Aorta (tissue), 5 donors: ENCODE results near the gene PHLPP1. TPM values are rescaled to one million over a fixed set of nuclear protein-coding genes. Genes with fewer than 3 reads are reported as not detected.

Experiments used
- ATAC-seq: fragments of 200-7000 bp; cut with Tn5 transposase; one replicate; pipeline ENCODE4 v1.9.1; 2022; ENCODE audit warnings: moderate library complexity; ENCODE audit not compliant: low FRiP score
- DNase-seq, 2 donors: peaks; one replicate each; pipeline ENCODE4 v3.0.0-alpha.2; 2020
- H3K27ac ChIP-seq, 2 donors: one replicate each; pipeline ENCODE4 v1.5.1; 2013; ENCODE audit warnings: low read length in 2 of 2, mild to moderate bottlenecking in 2 of 2, moderate library complexity in 2 of 2, control low read depth in 1 of 2, inconsistent platforms in 1 of 2, low read depth in 1 of 2
- H3K27me3 ChIP-seq, 2 donors: one replicate each; pipeline ENCODE4 v1.6.1; 2013; ENCODE audit warnings: control low read depth in 1 of 2, low read length in 1 of 2, mild to moderate bottlenecking in 1 of 2, moderate library complexity in 1 of 2; ENCODE audit not compliant: insufficient read depth in 2 of 2, control insufficient read depth in 1 of 2
- H3K36me3 ChIP-seq, 2 donors: one replicate each; pipeline ENCODE4 v1.6.1; 2013; ENCODE audit warnings: control low read depth in 1 of 2, low read length in 1 of 2, mild to moderate bottlenecking in 1 of 2; ENCODE audit not compliant: insufficient read depth in 2 of 2, control insufficient read depth in 1 of 2
- H3K4me1 ChIP-seq, 2 donors: one replicate each; pipeline ENCODE4 v1.6.1; 2013; ENCODE audit warnings: low read length in 2 of 2, control low read depth in 1 of 2, mild to moderate bottlenecking in 1 of 2, moderate library complexity in 1 of 2; ENCODE audit not compliant: insufficient read depth in 2 of 2, control insufficient read depth in 1 of 2
- H3K4me3 ChIP-seq, 2 donors: one replicate each; pipeline ENCODE4 v1.5.1; 2013; ENCODE audit warnings: low read length in 2 of 2, control low read depth in 1 of 2, mild to moderate bottlenecking in 1 of 2
- H3K9me3 ChIP-seq: one replicate; pipeline ENCODE4 v1.6.1; 2013; ENCODE audit warnings: mild to moderate bottlenecking, low read length; ENCODE audit not compliant: control insufficient read depth
- WGBS, 2 donors: extraction: QIAGEN DNeasy Blood & Tissue Kit; methylation state at CpG; one replicate each; pipeline ENCODE4 v1.1.7; 2013; 5-methylcytosine and 5-hydroxymethylcytosine counted together
- intact Hi-C, 2 donors: fragments of 100-400 bp; cut with DNase I; formaldehyde crosslinking; loops; one replicate each; pipeline versions ENCODE4 v1.14.2 to v1.15.0; 2022
- long read RNA-seq, 2 donors: library from polyadenylated mRNA; unstranded; transcript quantifications; one replicate each; pipeline ENCODE4 v2.0.0, GENCODE V29; 2020 to 2021
- polyA plus RNA-seq, 2 donors: library from polyadenylated mRNA; stranded (reverse); fragments of 200-250 nt; gene quantifications; one replicate each; pipeline ENCODE4 v1.2.3, GENCODE V29; 2013
- total RNA-seq, 2 donors: library from RNA; stranded (reverse); fragmentation: NEBNext Ultra II Directional; extraction: Animal tissue kit (Norgen Biotek cat#: 25700); gene quantifications; one replicate each; pipeline ENCODE4 v1.2.1, GENCODE V29; 2021
- donor health status: healthy with polysubstance abuse.
- donor health status: Bipolar disorder and iron deficiency.
- donor health status: DM: no; HTN: no; CAD: no.
- donor health status: DM: no; HTN: no; CAD: no.
- donor health status: DM: yes; HTN: yes; CAD: no.

PHLPP1 gene
- total RNA-seq (10 to 100 TPM; 14.2 to 16.5 TPM), polyA plus RNA-seq (1 to 10 TPM; 1.6 to 2.3 TPM)
- long read RNA-seq, donor 1, partial matches to known transcripts: 8 of 15 reads
- long read RNA-seq, donor 1, other reads (novel, unspliced or antisense): 7 of 15 reads
- long read RNA-seq, donor 2, full-length matches to known transcripts: 1 of 9 reads
- long read RNA-seq, donor 2, partial matches to known transcripts: 2 of 9 reads
- long read RNA-seq, donor 2, other reads (novel, unspliced or antisense): 6 of 9 reads

DNA sequence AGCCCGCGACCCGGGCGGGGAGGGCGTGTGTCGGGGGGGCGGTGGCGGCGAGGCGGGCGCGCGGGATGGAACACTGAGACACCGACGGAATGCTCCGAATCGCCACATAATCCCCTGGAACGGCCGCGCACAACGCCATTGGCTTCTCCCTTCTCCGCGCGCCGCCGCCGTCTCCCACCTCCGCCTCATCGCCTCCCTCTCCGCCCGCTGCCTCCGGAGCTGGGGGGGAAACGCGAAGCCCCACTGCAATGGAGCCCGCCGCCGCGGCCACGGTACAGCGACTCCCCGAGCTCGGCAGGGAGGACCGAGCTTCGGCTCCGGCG lies at the start of gene PHLPP1:
PHLPP1 (plus strand) TSS at position 106 of the 323 bp plus-strand sequence; CDS start at position 249, 143 bp downstream.
- Histone ChIP-seq H3K4me3 (peak within 1 kb of the TSS; percentile 75 to 94), H3K36me3 (no peaks in the 10 kb centered on the region), H3K27me3 (no peaks in the 10 kb centered on the region), H3K4me1 (no peaks in the 10 kb centered on the region), H3K27ac (peak within 1 kb of the TSS; percentile 71 to 99), H3K9me3 (no peaks in the 10 kb centered on the region)
- DNase-seq (no peak), ATAC-seq (no peak)
- intact Hi-C loops: loop anchor here (2.0 to 10.0 kb wide), 12 partner anchors 128 to 719 kb away; partner anchors contain the start of genes PIGN (in 1 of the 2) and RELCH (in 1 of the 2)
- WGBS, 2 donors: 1% methylated on average over 21 to 46 of the region's 46 CpGs

DNA sequence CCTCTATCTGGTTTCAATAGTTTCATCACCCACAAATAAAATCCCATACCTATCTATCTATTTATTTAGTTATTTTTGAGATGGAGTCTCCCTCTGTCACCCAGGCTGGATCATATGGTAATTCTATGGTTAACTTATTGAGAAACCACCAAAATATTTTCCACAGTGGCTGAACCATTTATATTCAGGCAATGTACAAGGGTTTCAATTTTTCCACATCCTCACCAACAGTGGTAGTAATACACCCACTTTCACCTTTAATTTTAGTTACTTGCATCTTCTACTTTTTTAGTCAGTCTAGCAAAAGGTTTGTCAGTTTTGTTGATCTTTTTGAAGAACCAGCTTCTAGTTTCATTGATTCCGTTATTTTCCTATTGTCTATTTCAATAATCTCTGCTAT lies 46.1 kb upstream of the PHLPP1 start:
- no peaks in the 10 kb centered on the region for H3K36me3 ChIP-seq
- H3K27me3 ChIP-seq: no peaks in the 10 kb centered on the region
- WGBS, 2 donors: 91 to 97% methylated on average over 1 of the region's 1 CpG
- DNase-seq: no peak
- H3K4me1 ChIP-seq: no peaks in the 10 kb centered on the region
- no peak overlapping the region for H3K27ac ChIP-seq
- intact Hi-C loops: no loop called here
- ATAC-seq: no peak
- no peaks in the 10 kb centered on the region for H3K9me3 ChIP-seq
- no peak overlapping the region for H3K4me3 ChIP-seq

DNA sequence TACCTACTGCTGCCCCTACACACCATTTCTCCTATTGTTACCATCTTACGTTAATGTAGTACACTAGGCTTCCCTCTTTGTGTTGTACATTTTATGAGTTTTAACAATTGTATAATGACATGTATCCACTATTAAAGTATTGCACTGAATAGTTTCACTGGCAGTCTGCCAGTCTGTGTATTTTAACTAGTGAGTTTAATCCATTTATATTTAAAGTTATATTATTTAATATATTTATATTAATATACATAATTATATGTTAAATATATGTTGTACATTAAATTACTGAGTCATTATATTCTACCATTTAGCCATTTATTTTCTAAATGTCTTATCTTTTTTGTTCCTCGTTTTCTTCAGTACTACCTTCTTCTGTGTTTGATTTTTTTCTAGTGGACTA lies 44.8 kb upstream of the PHLPP1 start:
- H3K9me3 ChIP-seq: no peaks in the 10 kb centered on the region
- no peaks in the 10 kb centered on the region for H3K36me3 ChIP-seq
- H3K27ac ChIP-seq: no peak overlapping the region
- no peak for DNase-seq
- ATAC-seq: no peak
- H3K4me3 ChIP-seq: no peak overlapping the region
- no peaks in the 10 kb centered on the region for H3K27me3 ChIP-seq
- no peaks in the 10 kb centered on the region for H3K4me1 ChIP-seq
- WGBS, 2 donors: 85% methylated on average over 2 of the region's 2 CpGs
- intact Hi-C loops: no loop called here

DNA sequence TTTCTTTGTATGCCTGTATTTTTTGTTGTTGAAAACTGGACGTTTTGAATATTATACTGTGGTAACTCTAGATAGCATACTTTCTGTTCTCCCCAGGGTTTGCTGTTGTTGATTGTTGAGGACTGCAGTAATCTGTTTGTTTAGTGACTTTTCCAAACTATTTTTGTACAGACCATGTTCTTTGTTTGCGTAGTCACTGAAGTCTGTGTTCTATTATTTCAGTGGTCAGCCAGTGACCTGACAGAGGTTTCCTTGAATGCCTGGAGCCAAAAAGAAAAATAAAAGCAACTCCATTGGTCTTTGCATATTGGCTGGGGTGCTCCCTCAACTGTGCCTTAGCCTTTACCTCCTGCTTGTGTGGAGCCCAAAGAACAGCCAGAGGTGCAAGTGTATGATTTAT lies 42.7 kb upstream of the PHLPP1 start:
- 1 to 4% methylated on average over 2 of the region's 2 CpGs for WGBS, 2 donors
- Histone ChIP-seq H3K4me3 (no peak overlapping the region), H3K9me3 (no peaks in the 10 kb centered on the region), H3K27me3 (no peaks in the 10 kb centered on the region), H3K36me3 (no peaks in the 10 kb centered on the region), H3K4me1 (no peaks in the 10 kb centered on the region), H3K27ac (peak overlapping the region in 1 of 2 donors; percentile 6)
- ATAC-seq (no peak), DNase-seq (no peak)
- intact Hi-C loops: no loop called here

DNA sequence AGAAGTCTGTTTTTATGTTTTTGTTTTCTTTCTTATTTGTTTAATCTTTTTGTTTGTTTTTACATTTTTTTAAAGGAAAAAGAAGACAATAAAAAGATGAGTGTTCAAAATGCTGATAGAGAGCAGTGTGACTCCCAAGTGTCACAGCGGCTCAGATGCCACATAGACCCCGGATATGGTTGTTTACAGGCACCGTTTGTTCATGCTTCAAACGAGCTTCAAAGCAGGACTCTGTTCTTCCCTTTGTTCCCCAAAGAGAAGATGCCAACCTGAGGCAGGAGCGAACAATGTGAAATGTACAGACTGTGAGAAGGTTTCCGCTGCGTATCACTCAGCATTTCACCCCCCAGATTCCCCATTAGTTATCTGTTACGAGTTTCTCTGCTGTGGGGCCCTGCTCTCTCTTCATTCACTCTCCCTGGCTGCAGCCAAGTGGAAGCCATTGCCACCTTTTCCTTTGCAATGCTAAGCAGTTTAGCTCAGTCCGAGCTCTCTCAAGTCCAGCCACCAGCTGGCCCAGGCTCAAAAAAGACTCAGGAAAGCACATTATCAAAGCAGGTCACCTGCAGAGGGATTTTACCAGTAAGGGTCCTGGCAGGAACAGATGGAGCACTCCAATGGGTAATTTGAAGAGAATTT lies 36.4 kb upstream of the PHLPP1 start:
- Histone ChIP-seq H3K9me3 (peaks cover 1% of the 10 kb centered on the region), H3K4me1 (no peaks in the 10 kb centered on the region), H3K27me3 (no peaks in the 10 kb centered on the region), H3K4me3 (no peak overlapping the region), H3K36me3 (no peaks in the 10 kb centered on the region), H3K27ac (no peak overlapping the region)
- ATAC-seq: no peak
- no peak for DNase-seq
- 71 to 73% methylated on average over 9 of the region's 9 CpGs for WGBS, 2 donors
- intact Hi-C loops: no loop called here

DNA sequence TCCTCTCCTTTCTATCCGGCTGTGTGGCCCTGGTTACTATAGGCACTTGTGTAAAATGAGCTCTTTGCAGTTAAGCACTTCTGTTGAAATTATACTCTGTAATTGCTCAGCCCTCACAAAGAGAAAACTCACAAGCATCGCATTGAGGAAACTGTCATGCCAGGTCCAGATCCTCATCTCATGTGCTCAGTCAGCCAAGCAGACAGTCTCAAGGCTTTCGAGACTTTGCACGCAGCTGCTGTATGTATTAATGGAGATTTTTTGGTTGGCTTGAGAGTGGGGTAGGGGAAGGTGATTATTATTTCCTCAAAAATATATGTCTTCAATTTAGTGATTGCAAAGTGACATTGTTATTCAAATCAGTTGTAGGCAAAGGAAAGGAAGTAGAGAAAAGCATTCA lies 33.0 kb upstream of the PHLPP1 start:
- DNase-seq: no peak
- ATAC-seq: no peak
- no peak overlapping the region for H3K27ac ChIP-seq
- H3K36me3 ChIP-seq: no peaks in the 10 kb centered on the region
- no peaks in the 10 kb centered on the region for H3K27me3 ChIP-seq
- intact Hi-C loops: no loop called here
- no peaks in the 10 kb centered on the region for H3K4me1 ChIP-seq
- peaks cover 3% of the 10 kb centered on the region for H3K9me3 ChIP-seq
- no peak overlapping the region for H3K4me3 ChIP-seq
- 67 to 68% methylated on average over 4 of the region's 4 CpGs for WGBS, 2 donors

DNA sequence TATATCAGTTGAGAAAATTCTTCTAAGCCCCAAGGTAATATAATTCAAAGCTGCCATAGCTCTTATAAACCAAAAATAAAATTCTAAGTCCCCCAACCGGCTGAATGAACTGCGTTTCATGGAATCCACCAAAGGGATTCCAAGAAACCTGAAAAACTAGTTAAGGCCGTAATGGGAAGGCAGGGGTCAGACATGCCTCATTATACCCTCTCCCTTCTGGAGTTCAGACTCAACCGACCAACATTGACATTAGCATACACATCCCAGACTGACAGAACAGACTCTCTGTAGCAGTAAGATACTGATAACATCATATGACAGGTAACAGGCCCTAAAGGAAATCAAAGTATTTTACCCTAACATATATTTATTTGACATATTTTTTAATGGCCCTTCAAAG lies 31.4 kb upstream of the PHLPP1 start:
- no peak overlapping the region for H3K4me3 ChIP-seq
- H3K9me3 ChIP-seq: peaks cover 6% of the 10 kb centered on the region
- no peaks in the 10 kb centered on the region for H3K36me3 ChIP-seq
- H3K27ac ChIP-seq: no peak overlapping the region
- 35 to 53% methylated on average over 4 of the region's 4 CpGs for WGBS, 2 donors
- ATAC-seq: no peak
- no peak for DNase-seq
- intact Hi-C loops: no loop called here
- H3K27me3 ChIP-seq: no peaks in the 10 kb centered on the region
- H3K4me1 ChIP-seq: no peaks in the 10 kb centered on the region

DNA sequence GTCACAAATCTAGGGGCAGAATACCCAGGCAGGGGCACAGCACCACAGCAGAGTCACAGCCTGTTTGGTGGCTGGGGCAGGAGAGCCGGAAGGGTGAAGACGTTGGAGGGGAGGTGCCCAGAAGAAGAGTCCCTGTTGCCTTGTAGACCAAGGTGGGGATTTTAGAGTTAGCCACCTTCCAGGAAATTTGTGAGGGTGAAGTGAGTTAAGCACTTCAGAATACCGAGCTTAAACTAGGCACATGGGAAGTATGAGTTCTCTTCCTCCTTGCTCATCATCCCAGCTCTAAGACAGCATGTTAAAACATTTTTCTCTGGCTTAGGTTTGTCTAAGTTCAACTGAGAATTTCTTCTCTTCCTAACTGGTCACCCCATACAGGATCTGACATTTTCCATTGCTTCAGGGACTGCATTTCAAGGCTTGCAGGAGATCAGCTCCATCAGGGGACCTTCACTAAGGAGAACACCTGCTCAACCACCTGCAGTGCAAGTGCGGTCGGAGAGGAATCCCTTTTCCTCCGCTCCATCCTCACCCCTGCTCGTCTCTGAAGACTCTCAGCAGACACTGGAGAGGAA lies 26.5 kb upstream of the PHLPP1 start:
- intact Hi-C loops: no loop called here
- Histone ChIP-seq H3K36me3 (no peaks in the 10 kb centered on the region), H3K27ac (no peak overlapping the region), H3K4me1 (no peaks in the 10 kb centered on the region), H3K4me3 (no peak overlapping the region), H3K27me3 (no peaks in the 10 kb centered on the region), H3K9me3 (peaks cover 8% of the 10 kb centered on the region)
- WGBS, 2 donors: 93 to 98% methylated on average over 7 of the region's 7 CpGs
- ATAC-seq: no peak
- no peak for DNase-seq

DNA sequence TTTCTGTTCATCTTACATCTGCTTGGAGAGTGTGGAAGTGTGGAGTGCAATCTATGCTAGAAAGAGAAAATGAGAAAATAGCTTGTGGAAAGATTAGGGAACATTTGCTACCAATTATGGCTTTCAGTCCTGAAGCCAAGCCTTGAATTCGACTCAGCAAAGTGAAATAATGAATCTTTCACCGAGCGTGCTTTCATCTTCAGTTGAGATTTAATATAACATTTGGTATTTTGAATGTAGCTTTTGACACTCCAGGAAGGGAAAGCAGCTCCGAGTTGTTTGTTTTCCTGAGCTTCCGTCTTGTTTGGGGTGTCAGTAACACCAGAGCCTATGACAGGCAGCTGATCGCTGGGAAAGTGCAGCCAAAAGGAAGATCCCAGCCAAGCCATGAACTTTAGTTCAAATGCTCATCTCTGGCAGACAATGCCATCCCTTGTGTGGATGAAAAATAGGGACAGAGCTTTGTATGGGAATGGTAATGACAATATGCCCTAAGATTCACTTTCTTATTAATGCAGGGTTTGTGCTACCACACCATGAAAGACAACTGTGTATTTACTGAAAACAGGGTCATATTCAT lies 25.0 kb upstream of the PHLPP1 start:
- no peaks in the 10 kb centered on the region for H3K27me3 ChIP-seq
- DNase-seq: no peak
- H3K27ac ChIP-seq: no peak overlapping the region
- ATAC-seq: no peak
- no peak overlapping the region for H3K4me3 ChIP-seq
- 31 to 52% methylated on average over 6 of the region's 6 CpGs for WGBS, 2 donors
- intact Hi-C loops: no loop called here
- no peaks in the 10 kb centered on the region for H3K36me3 ChIP-seq
- H3K9me3 ChIP-seq: peaks cover 8% of the 10 kb centered on the region
- no peaks in the 10 kb centered on the region for H3K4me1 ChIP-seq
